ENCODE measurements around the gene TEX26. TPM values are rescaled to one million over a fixed set of nuclear protein-coding genes. Genes with fewer than 3 reads are reported as not detected.

Gene TEX26
- total and polyA plus RNA-seq, 4 donors, result 0.08 to 0.31 TPM; not detected in 2

GRCh38 chr13:31015199-31015598 lies 82.7 kb downstream of the TEX26 start:
- Histone ChIP-seq H3K9ac (ENCODE audit: low read depth in 1 of 2, low read length in 2 of 2) (no peak overlapping the region), H3K27me3 (ENCODE audit: control insufficient read depth in 4 of 4, insufficient read depth in 4 of 4, low read length in 3 of 4) (peaks cover 0 to 2% (median 0%) of the 10 kb centered on the region in 4 donors)

More at GRCh38 chr13:31015199-31015598, 82.7 kb downstream of the TEX26 start:
- TF ChIP-seq FOXA2 (IDR thresholded peaks at IDR 0.05) (no peak), RAD21 (IDR thresholded peaks at IDR 0.05) (no peak), HNF4G (IDR thresholded peaks at IDR 0.05) (no peak), NR2F2 (IDR thresholded peaks at IDR 0.05) (no peak), REST (IDR thresholded peaks at IDR 0.05) (no peak), YY1 (IDR thresholded peaks at IDR 0.05) (no peak), MAX (IDR thresholded peaks at IDR 0.05) (no peak), JUND (IDR thresholded peaks at IDR 0.05) (no peak), ZBTB33 (IDR thresholded peaks at IDR 0.05) (no peak), HNF4A (conservative IDR thresholded peaks at IDR 0.05) (no peak), ATF3 (IDR thresholded peaks at IDR 0.05) (no peak), GABPA (IDR thresholded peaks at IDR 0.05 in 1 of 2, conservative IDR thresholded peaks at IDR 0.05 in 1 of 2) (no peak), SP1 (IDR thresholded peaks at IDR 0.05) (no peak), EGR1 (IDR thresholded peaks at IDR 0.05; ENCODE audit: low read depth in 2 of 2) (no peak), CTCF (IDR thresholded peaks at IDR 0.05; ENCODE audit: low read depth, low read length, missing input control) (no peak), TAF1 (conservative IDR thresholded peaks at IDR 0.05) (no peak), FOXA1 (IDR thresholded peaks at IDR 0.05) (no peak), RXRA (IDR thresholded peaks at IDR 0.05) (no peak)
- Histone ChIP-seq H3K27ac (ENCODE audit: low read depth in 1 of 2, low read length in 2 of 2) (no peak overlapping the region), H3K4me3 (ENCODE audit: low read depth in 1 of 3, low read length in 3 of 3) (no peak overlapping the region), H3K36me3 (ENCODE audit: control insufficient read depth in 4 of 4, insufficient read depth in 3 of 4, low read depth in 1 of 4, low read length in 3 of 4) (no peaks in the 10 kb centered on the region), H3K9me3 (ENCODE audit: control insufficient read depth in 4 of 4, low read length in 3 of 4) (no peaks in the 10 kb centered on the region), H3K4me1 (ENCODE audit: control insufficient read depth in 4 of 4, insufficient read depth in 4 of 4, low read length in 3 of 4) (no peaks in the 10 kb centered on the region)
- DNase-seq (ENCODE audit: low spot score), result no peak

All from liver (tissue), 9 donors.